Measurements from ENCODE around the gene MCF2L2. TPM values are rescaled to one million over a fixed set of nuclear protein-coding genes. Genes with fewer than 3 reads are reported as not detected.

MCF2L2 gene
- polyA plus RNA-seq, 1 donor from 2014 or later, result 9.3 TPM

DNA sequence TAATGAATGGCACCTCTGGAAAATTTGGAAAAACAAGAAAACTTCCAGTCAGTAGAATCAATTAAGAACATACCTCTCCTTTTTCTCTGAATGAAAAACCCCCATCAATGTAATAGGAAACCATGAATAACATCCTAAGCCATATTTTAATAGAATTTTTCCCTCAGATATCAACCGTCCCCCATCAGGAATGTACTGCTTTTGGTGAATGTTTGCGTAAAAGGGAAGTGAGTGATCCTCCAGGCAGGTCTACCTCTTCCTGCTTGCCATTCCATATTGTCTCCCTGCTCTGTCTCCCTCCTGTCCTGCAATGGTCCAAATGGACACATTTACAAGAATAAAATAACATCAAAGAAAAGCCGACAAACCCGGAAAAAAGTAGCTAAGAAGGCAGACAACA lies 296.7 kb downstream of the MCF2L2 start:
- Histone ChIP-seq H3K4me3 (ENCODE audit: low read length) (no peak overlapping the region), H3K9me3 (ENCODE audit: low read length) (no peaks in the 10 kb centered on the region), H3K36me3 (ENCODE audit: insufficient read depth, low read length) (no peaks in the 10 kb centered on the region), H3F3A (ENCODE audit: insufficient read depth, low read length, poor library complexity, severe bottlenecking) (no peaks in the 10 kb centered on the region), H4K20me1 (ENCODE audit: insufficient read depth) (no peaks in the 10 kb centered on the region), H3K79me2 (replicated peaks; ENCODE audit: insufficient read depth, low read length) (no peaks in the 10 kb centered on the region), H3K27me3 (ENCODE audit: insufficient read depth, low read depth, low read length) (no peaks in the 10 kb centered on the region), H3K9me2 (ENCODE audit: insufficient read depth, low read length) (no peaks in the 10 kb centered on the region), H3K9ac (ENCODE audit: low read length) (no peak overlapping the region), H3K4me2 (ENCODE audit: low read length) (no peak overlapping the region), H2AFZ (ENCODE audit: low read depth, low read length) (no peak overlapping the region), H3K27ac (ENCODE audit: low read length) (no peak overlapping the region)
- TF ChIP-seq, protein P1, sequence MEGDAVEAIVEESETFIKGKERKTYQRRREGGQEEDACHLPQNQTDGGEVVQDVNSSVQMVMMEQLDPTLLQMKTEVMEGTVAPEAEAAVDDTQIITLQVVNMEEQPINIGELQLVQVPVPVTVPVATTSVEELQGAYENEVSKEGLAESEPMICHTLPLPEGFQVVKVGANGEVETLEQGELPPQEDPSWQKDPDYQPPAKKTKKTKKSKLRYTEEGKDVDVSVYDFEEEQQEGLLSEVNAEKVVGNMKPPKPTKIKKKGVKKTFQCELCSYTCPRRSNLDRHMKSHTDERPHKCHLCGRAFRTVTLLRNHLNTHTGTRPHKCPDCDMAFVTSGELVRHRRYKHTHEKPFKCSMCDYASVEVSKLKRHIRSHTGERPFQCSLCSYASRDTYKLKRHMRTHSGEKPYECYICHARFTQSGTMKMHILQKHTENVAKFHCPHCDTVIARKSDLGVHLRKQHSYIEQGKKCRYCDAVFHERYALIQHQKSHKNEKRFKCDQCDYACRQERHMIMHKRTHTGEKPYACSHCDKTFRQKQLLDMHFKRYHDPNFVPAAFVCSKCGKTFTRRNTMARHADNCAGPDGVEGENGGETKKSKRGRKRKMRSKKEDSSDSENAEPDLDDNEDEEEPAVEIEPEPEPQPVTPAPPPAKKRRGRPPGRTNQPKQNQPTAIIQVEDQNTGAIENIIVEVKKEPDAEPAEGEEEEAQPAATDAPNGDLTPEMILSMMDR (IDR thresholded peaks at IDR 0.05; ENCODE audit: poor library complexity, severe bottlenecking), result no peak
- TF ChIP-seq EP300 (conservative IDR thresholded peaks at IDR 0.05; ENCODE audit: poor library complexity, severe bottlenecking), result no peak
- no peak for TF ChIP-seq MXI1 (conservative IDR thresholded peaks at IDR 0.05; ENCODE audit: poor library complexity, severe bottlenecking)
- no peak for TF ChIP-seq EZH2 (IDR thresholded peaks at IDR 0.05; ENCODE audit: borderline replicate concordance, insufficient read depth, low read length, poor library complexity, severe bottlenecking)
- TF ChIP-seq SMC3 (conservative IDR thresholded peaks at IDR 0.05; ENCODE audit: poor library complexity), result no peak
- no peak for TF ChIP-seq RAD21 (conservative IDR thresholded peaks at IDR 0.05)
- TF ChIP-seq POLR2AphosphoS5 (IDR thresholded peaks at IDR 0.05), result no peak
- TF ChIP-seq TAF1 (IDR thresholded peaks at IDR 0.05; ENCODE audit: low read depth), result no peak
- TF ChIP-seq, protein P2, sequence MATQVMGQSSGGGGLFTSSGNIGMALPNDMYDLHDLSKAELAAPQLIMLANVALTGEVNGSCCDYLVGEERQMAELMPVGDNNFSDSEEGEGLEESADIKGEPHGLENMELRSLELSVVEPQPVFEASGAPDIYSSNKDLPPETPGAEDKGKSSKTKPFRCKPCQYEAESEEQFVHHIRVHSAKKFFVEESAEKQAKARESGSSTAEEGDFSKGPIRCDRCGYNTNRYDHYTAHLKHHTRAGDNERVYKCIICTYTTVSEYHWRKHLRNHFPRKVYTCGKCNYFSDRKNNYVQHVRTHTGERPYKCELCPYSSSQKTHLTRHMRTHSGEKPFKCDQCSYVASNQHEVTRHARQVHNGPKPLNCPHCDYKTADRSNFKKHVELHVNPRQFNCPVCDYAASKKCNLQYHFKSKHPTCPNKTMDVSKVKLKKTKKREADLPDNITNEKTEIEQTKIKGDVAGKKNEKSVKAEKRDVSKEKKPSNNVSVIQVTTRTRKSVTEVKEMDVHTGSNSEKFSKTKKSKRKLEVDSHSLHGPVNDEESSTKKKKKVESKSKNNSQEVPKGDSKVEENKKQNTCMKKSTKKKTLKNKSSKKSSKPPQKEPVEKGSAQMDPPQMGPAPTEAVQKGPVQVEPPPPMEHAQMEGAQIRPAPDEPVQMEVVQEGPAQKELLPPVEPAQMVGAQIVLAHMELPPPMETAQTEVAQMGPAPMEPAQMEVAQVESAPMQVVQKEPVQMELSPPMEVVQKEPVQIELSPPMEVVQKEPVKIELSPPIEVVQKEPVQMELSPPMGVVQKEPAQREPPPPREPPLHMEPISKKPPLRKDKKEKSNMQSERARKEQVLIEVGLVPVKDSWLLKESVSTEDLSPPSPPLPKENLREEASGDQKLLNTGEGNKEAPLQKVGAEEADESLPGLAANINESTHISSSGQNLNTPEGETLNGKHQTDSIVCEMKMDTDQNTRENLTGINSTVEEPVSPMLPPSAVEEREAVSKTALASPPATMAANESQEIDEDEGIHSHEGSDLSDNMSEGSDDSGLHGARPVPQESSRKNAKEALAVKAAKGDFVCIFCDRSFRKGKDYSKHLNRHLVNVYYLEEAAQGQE (IDR thresholded peaks at IDR 0.05; ENCODE audit: borderline replicate concordance), result no peak

DNA sequence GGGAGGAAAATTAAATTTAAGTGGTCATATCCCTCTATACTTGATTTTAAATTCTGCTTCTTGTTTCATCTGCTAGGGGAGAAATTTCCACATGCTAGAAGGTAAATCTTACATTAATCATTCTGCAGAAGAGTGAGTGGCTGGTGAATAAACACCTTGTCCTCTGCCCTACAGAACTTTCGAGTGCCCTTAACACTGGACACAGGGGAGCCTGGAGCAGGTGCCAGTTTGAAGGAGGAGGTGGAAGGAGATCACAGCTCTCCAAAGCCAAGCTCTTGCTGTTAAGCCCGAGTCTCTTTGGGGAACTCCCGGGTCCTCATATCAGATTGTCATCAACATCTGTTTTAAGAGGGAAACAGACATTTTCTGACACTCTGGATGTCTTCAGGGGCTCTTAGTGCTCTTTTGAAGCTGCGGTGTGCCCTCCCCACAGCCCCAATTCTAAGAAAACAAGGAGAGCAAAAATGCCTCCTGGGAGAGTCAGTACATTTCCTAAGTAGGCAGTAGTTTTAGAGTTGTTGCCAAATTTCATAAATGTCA lies 297.2 kb downstream of the MCF2L2 start:
- H3K27me3 ChIP-seq (ENCODE audit: insufficient read depth, low read depth, low read length), result no peaks in the 10 kb centered on the region
- H4K20me1 ChIP-seq (ENCODE audit: insufficient read depth), result no peaks in the 10 kb centered on the region
- no peak overlapping the region for H3K4me2 ChIP-seq (ENCODE audit: low read length)
- TF ChIP-seq RAD21 (conservative IDR thresholded peaks at IDR 0.05), result no peak
- H3K27ac ChIP-seq (ENCODE audit: low read length), result no peak overlapping the region
- no peak overlapping the region for H3K9ac ChIP-seq (ENCODE audit: low read length)
- H3K9me3 ChIP-seq (ENCODE audit: low read length), result no peaks in the 10 kb centered on the region
- no peaks in the 10 kb centered on the region for H3K36me3 ChIP-seq (ENCODE audit: insufficient read depth, low read length)
- no peak overlapping the region for H3K4me3 ChIP-seq (ENCODE audit: low read length)
- H3F3A ChIP-seq (ENCODE audit: insufficient read depth, low read length, poor library complexity, severe bottlenecking), result no peaks in the 10 kb centered on the region
- H3K79me2 ChIP-seq (replicated peaks; ENCODE audit: insufficient read depth, low read length), result no peaks in the 10 kb centered on the region
- H2AFZ ChIP-seq (ENCODE audit: low read depth, low read length), result no peak overlapping the region
- H3K9me2 ChIP-seq (ENCODE audit: insufficient read depth, low read length), result no peaks in the 10 kb centered on the region

DNA sequence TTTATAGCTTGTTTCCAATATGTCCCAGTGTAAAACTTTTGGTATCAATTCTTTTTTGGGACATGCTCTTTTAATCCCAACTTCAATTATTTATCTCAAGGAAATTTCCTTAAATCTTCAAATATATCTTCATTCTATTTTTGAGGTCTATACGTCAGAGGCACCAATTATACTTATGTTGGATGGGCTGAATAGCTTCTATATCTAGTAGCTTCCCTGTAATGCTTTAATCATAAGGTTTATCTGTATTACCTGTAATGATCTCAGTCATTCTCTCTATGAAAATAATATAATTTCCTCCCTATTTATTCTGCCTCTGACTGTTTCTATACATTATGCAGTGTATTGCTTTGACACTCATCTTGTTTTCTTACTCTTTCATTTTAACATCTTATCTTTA lies 299.2 kb downstream of the MCF2L2 start:
- no peaks in the 10 kb centered on the region for H3K79me2 ChIP-seq (replicated peaks; ENCODE audit: insufficient read depth, low read length)
- H3K9me3 ChIP-seq (ENCODE audit: low read length), result no peaks in the 10 kb centered on the region
- H3K27me3 ChIP-seq (ENCODE audit: insufficient read depth, low read depth, low read length), result no peaks in the 10 kb centered on the region
- no peaks in the 10 kb centered on the region for H3K36me3 ChIP-seq (ENCODE audit: insufficient read depth, low read length)
- TF ChIP-seq, protein P1 (IDR thresholded peaks at IDR 0.05; ENCODE audit: poor library complexity, severe bottlenecking), result no peak
- no peak for TF ChIP-seq EP300 (conservative IDR thresholded peaks at IDR 0.05; ENCODE audit: poor library complexity, severe bottlenecking)
- TF ChIP-seq RAD21 (conservative IDR thresholded peaks at IDR 0.05), result no peak
- TF ChIP-seq MXI1 (conservative IDR thresholded peaks at IDR 0.05; ENCODE audit: poor library complexity, severe bottlenecking), result no peak
- TF ChIP-seq, protein P2 (IDR thresholded peaks at IDR 0.05; ENCODE audit: borderline replicate concordance), result no peak
- no peak for TF ChIP-seq EZH2 (IDR thresholded peaks at IDR 0.05; ENCODE audit: borderline replicate concordance, insufficient read depth, low read length, poor library complexity, severe bottlenecking)
- no peak for TF ChIP-seq SMC3 (conservative IDR thresholded peaks at IDR 0.05; ENCODE audit: poor library complexity)
- TF ChIP-seq TAF1 (IDR thresholded peaks at IDR 0.05; ENCODE audit: low read depth), result no peak
- TF ChIP-seq POLR2AphosphoS5 (IDR thresholded peaks at IDR 0.05), result no peak
- no peak overlapping the region for H2AFZ ChIP-seq (ENCODE audit: low read depth, low read length)
- no peaks in the 10 kb centered on the region for H4K20me1 ChIP-seq (ENCODE audit: insufficient read depth)
- H3K9me2 ChIP-seq (ENCODE audit: insufficient read depth, low read length), result no peaks in the 10 kb centered on the region
- no peak overlapping the region for H3K4me2 ChIP-seq (ENCODE audit: low read length)
- no peak overlapping the region for H3K27ac ChIP-seq (ENCODE audit: low read length)
- no peak overlapping the region for H3K9ac ChIP-seq (ENCODE audit: low read length)
- no peaks in the 10 kb centered on the region for H3F3A ChIP-seq (ENCODE audit: insufficient read depth, low read length, poor library complexity, severe bottlenecking)
- H3K4me3 ChIP-seq (ENCODE audit: low read length), result no peak overlapping the region
